Astrocyte of the spinal cord (primary cell): Measurements from ENCODE around the gene C1orf198.
A peak's percentile ranks its signal among the peaks of the same experiment; 100 is the strongest.

ENCODE experiments used
- DNase-seq: peaks from one replicate; pipeline ENCODE4 v3.0.0; 2011; ENCODE audit warnings: low read depth, low spot score
- H3K4me3 ChIP-seq: 2 replicates; pipeline ENCODE4 v1.5.1; 2011; ENCODE audit warnings: low read depth, mild to moderate bottlenecking, low read length, moderate library complexity
- CTCF ChIP-seq: IDR thresholded peaks from 2 replicates; pipeline ENCODE4 v1.5.1; 2012; ENCODE audit warnings: low read depth, mild to moderate bottlenecking, low read length, inconsistent platforms
- in situ Hi-C: cut with HindIII; loops from 2 replicates; pipeline ENCODE4 v1.10.0; 2017; ENCODE audit warnings: low sequenced_read_pairs

Gene C1orf198

GRCh38 chr1:230857822-230858221, 10.5 kb downstream of the C1orf198 start:
- TF ChIP-seq CTCF = no peak
- in situ Hi-C loops = no loop called here
- no peak overlapping the region for H3K4me3 ChIP-seq
- DNase-seq = peak; percentile 49

- in situ Hi-C loops = no loop called here
- TF ChIP-seq CTCF = no peak
- no peak overlapping the region for H3K4me3 ChIP-seq
- peak; percentile 84 for DNase-seq
Measured at GRCh38 chr1:230857077-230857476, 11.2 kb downstream of the C1orf198 start.

GRCh38 chr1:230855886-230856285, 12.4 kb downstream of the C1orf198 start:
- peak; percentile 43 for DNase-seq
- TF ChIP-seq CTCF = no peak
- in situ Hi-C loops = no loop called here
- no peak overlapping the region for H3K4me3 ChIP-seq

GRCh38 chr1:230854423-230854822, 13.9 kb downstream of the C1orf198 start:
- no peak overlapping the region for H3K4me3 ChIP-seq
- no peak for DNase-seq
- in situ Hi-C loops = no loop called here
- no peak for TF ChIP-seq CTCF

GRCh38 chr1:230853731-230854130, 14.6 kb downstream of the C1orf198 start:
- in situ Hi-C loops = no loop called here
- no peak for DNase-seq
- no peak overlapping the region for H3K4me3 ChIP-seq
- no peak for TF ChIP-seq CTCF

- no peak for TF ChIP-seq CTCF
- H3K4me3 ChIP-seq = no peak overlapping the region
- in situ Hi-C loops = no loop called here
- no peak for DNase-seq
Measured at GRCh38 chr1:230852959-230853358, 15.4 kb downstream of the C1orf198 start.

- in situ Hi-C loops = no loop called here
- DNase-seq = peak; percentile 78
- no peak overlapping the region for H3K4me3 ChIP-seq
- TF ChIP-seq CTCF = no peak
Measured at GRCh38 chr1:230851291-230851691, 17.0 kb downstream of the C1orf198 start.
